SU-DHL-6 (cell line): ENCODE data around the gene KCNC1.

Experiments
- EZH2phosphoT487 ChIP-seq: fragments of 200-600 bp; sonication (generic), shearing (Covaris generic); conservative IDR thresholded peaks from 2 replicates; pipeline ENCODE4 v1.6.1; 2018; ENCODE audit warnings: mild to moderate bottlenecking, antibody characterized with exemption, low read length, moderate library complexity, mixed read lengths
- TF ChIP-seq, protein P1 (sequence below): fragments of 200-600 bp; sonication (generic); IDR thresholded peaks from one replicate; pipeline ENCODE4 v1.5.1; 2017; ENCODE audit warnings: antibody characterized with exemption, mild to moderate bottlenecking, low read length, moderate library complexity; ENCODE audit not compliant: insufficient read depth, poor library complexity, severe bottlenecking

DNA sequence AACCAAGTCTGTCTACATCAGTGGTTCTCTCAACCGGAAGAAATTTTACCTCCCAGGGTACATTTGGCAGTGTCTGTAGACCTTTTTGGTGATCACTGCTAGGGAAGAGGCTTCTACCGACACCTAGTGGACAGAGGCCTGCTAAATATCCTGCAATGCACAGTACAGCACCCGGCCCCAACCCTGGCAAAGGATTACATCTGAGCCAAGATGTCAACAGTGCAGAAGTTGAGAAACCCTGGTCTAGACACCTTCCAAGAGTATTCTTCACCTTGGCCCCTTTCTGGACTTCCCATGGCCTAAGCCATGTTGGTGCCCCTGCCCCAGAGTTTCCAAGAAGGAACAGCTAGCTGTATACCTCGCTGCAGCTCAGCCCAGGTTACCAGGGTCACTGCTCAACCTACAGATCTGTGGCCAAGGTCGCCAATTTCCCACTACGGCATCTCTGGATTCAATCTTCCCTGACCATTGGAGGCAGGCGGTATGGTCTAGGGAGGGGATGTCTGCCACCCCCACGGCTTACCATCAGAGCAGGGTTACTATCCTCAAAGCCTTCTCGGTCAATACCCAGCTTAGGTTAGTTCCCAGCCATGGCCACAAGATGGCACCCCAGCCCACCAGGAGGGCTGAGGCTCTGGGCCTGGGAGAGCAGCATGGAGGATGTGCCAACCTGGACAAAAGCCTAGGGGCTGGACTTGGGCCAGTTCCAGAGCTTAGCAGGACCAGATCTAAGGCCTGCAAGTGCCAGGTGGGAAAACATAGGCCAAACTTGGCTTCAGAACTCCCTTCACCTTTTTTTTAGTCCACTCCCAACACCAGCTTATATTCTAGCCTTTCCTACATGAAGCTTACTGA lies 3.7 kb upstream of the KCNC1 start:
- TF ChIP-seq, protein P1, sequence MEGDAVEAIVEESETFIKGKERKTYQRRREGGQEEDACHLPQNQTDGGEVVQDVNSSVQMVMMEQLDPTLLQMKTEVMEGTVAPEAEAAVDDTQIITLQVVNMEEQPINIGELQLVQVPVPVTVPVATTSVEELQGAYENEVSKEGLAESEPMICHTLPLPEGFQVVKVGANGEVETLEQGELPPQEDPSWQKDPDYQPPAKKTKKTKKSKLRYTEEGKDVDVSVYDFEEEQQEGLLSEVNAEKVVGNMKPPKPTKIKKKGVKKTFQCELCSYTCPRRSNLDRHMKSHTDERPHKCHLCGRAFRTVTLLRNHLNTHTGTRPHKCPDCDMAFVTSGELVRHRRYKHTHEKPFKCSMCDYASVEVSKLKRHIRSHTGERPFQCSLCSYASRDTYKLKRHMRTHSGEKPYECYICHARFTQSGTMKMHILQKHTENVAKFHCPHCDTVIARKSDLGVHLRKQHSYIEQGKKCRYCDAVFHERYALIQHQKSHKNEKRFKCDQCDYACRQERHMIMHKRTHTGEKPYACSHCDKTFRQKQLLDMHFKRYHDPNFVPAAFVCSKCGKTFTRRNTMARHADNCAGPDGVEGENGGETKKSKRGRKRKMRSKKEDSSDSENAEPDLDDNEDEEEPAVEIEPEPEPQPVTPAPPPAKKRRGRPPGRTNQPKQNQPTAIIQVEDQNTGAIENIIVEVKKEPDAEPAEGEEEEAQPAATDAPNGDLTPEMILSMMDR, result peak; percentile 80
- TF ChIP-seq EZH2phosphoT487, result no peak
